Stomach (tissue), 9 donors: Measurements from ENCODE around the gene FBXL7. TPM values are rescaled to one million over a fixed set of nuclear protein-coding genes. Genes with fewer than 3 reads are reported as not detected.
"Not testable (repeated sequence)": the region's sequence is repeated elsewhere in the genome, so short reads cannot be mapped to it uniquely, and the experiment has no call there.

Source experiments
- DNase-seq, 2 donors: peaks; one replicate each; pipeline versions ENCODE4 v3.0.0 to v3.0.0-alpha.2; 2013 to 2019
- H3K27ac ChIP-seq, 5 donors: fragments of 200-600 bp in 4 of 5; sonication (generic) in 4 of 5; one replicate each; pipeline ENCODE4 v1.5.1; 2013 to 2019; ENCODE audit warnings: mild to moderate bottlenecking in 1 of 5, moderate library complexity in 1 of 5
- H3K27me3 ChIP-seq, 3 donors: fragments of 200-600 bp; sonication (generic); one replicate each; pipeline ENCODE4 v1.5.1; 2017 to 2019; ENCODE audit warnings: mixed run types in 1 of 3
- H3K36me3 ChIP-seq, 4 donors: fragments of 200-600 bp; sonication (generic); 1 replicate in 3 of 4; 2 replicates in 1 of 4; pipeline ENCODE4 v1.5.1; 2016 to 2019
- H3K4me1 ChIP-seq, 4 donors: fragments of 200-600 bp; sonication (generic); one replicate each; pipeline ENCODE4 v1.5.1; 2016 to 2019
- H3K4me3 ChIP-seq, 4 donors: fragments of 200-600 bp; sonication (generic) in 3 of 4; one replicate each; pipeline ENCODE4 v1.5.1; 2016 to 2019; ENCODE audit warnings: mild to moderate bottlenecking in 1 of 4
- H3K9me3 ChIP-seq, 4 donors: fragments of 200-600 bp; sonication (generic); one replicate each; pipeline ENCODE4 v1.5.1; 2016 to 2019
- EP300 ChIP-seq: sonication (generic); formaldehyde crosslinking; IDR thresholded peaks from one replicate; pipeline ENCODE4 v1.6.1; 2017; ENCODE audit warnings: antibody characterized with exemption
- POLR2A ChIP-seq, 4 donors: fragments of 450-650 bp; IDR thresholded peaks; one replicate each; pipeline ENCODE4 v1.6.1; 2016; ENCODE audit warnings: antibody characterized with exemption in 4 of 4, control low read depth in 2 of 4, mild to moderate bottlenecking in 1 of 4, moderate library complexity in 1 of 4
- POLR2AphosphoS5 ChIP-seq, 3 donors: sonication (generic); formaldehyde crosslinking; IDR thresholded peaks; one replicate each; pipeline ENCODE4 v1.6.1; 2016; ENCODE audit warnings: antibody characterized with exemption in 3 of 3
- WGBS, 5 donors: extraction: QIAGEN DNeasy Blood & Tissue Kit in 3 of 5; methylation state at CpG; one replicate each; pipeline versions ENCODE4 v1.1.5 to v1.1.7; 2013 to 2018; 5-methylcytosine and 5-hydroxymethylcytosine counted together
- intact Hi-C: fragments of 100-400 bp; cut with DNase I; formaldehyde crosslinking; loops from one replicate; pipeline ENCODE4 v1.15.1; 2023; ENCODE audit warnings: low total_unique reads
- polyA plus RNA-seq, 3 donors: library from polyadenylated mRNA; stranded (reverse); fragments of 200-250 nt; gene quantifications; one replicate each; pipeline ENCODE4 v1.2.3, GENCODE V29; 2013
- total RNA-seq, 5 donors: library from RNA; depleted of rRNA; stranded (reverse); fragments of >200 nt; gene quantifications; one replicate each; pipeline versions ENCODE4 v1.1.0 to v1.2.3, GENCODE V29; 2014 to 2016
- TF ChIP-seq, protein P1 (sequence below), 7 experiments: fragments of 450-650 bp in 4 of 7; fragments of 200-600 bp in 3 of 7; sonication (generic) in 3 of 7; IDR thresholded peaks; one replicate each; pipeline ENCODE4 v1.5.1; 2016 to 2019; ENCODE audit warnings: antibody characterized with exemption in 7 of 7, control low read depth in 2 of 7, mild to moderate bottlenecking in 1 of 7
- donor health status: healthy with polysubstance abuse.
- donor health status: Bipolar disorder and iron deficiency.
- donor health status: healthy.

FBXL7 gene
- total and polyA plus RNA-seq, 8 donors = 3.6 to 17.1 (median 6.8) TPM

DNA sequence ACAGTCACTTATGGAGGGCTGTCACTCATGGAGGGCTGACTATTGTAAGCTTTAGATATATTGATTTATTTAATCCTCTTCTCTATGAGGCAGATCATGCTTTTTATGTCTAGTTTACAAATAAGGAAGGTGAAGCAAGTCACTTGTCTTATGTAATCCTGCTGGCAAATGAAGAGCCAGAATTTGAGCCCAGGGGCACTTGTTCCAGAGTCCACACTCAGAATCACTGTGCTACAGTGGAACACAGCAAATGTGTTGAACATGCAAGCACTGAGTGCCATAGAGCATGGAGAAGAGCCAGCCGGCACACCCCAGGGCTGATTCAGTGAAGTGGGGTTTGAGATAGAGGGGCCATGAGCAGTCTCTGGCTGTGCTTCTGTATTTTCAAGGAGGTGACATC, 353.0 kb downstream of the FBXL7 start:
- peaks cover 0 to 12% (median 0%) of the 10 kb centered on the region in 4 donors for H3K4me1 ChIP-seq
- no peaks in the 10 kb centered on the region for H3K36me3 ChIP-seq
- no peaks in the 10 kb centered on the region for H3K27me3 ChIP-seq
- H3K4me3 ChIP-seq = no peak overlapping the region
- no peaks in the 10 kb centered on the region for H3K9me3 ChIP-seq
- intact Hi-C loops = no loop called here
- H3K27ac ChIP-seq = no peak overlapping the region
- no peak for TF ChIP-seq POLR2AphosphoS5 (IDR thresholded peaks at IDR 0.05)
- TF ChIP-seq EP300 = no peak
- TF ChIP-seq, protein P1, sequence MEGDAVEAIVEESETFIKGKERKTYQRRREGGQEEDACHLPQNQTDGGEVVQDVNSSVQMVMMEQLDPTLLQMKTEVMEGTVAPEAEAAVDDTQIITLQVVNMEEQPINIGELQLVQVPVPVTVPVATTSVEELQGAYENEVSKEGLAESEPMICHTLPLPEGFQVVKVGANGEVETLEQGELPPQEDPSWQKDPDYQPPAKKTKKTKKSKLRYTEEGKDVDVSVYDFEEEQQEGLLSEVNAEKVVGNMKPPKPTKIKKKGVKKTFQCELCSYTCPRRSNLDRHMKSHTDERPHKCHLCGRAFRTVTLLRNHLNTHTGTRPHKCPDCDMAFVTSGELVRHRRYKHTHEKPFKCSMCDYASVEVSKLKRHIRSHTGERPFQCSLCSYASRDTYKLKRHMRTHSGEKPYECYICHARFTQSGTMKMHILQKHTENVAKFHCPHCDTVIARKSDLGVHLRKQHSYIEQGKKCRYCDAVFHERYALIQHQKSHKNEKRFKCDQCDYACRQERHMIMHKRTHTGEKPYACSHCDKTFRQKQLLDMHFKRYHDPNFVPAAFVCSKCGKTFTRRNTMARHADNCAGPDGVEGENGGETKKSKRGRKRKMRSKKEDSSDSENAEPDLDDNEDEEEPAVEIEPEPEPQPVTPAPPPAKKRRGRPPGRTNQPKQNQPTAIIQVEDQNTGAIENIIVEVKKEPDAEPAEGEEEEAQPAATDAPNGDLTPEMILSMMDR (IDR thresholded peaks at IDR 0.05) = no peak
- TF ChIP-seq POLR2A (IDR thresholded peaks at IDR 0.05) = no peak
- 86 to 100% (median 96%) methylated on average over 1 of the region's 1 CpG for WGBS, 5 donors
- no peak for DNase-seq

GRCh38 chr5:15858326-15858725, 358.3 kb downstream of the FBXL7 start:
- TF ChIP-seq EP300 (no peak), POLR2A (IDR thresholded peaks at IDR 0.05) (no peak), POLR2AphosphoS5 (IDR thresholded peaks at IDR 0.05) (no peak)
- TF ChIP-seq, protein P1 (IDR thresholded peaks at IDR 0.05) = no peak
- Histone ChIP-seq H3K36me3 (no peaks in the 10 kb centered on the region), H3K27me3 (no peaks in the 10 kb centered on the region), H3K9me3 (peaks cover 0 to 5% (median 0%) of the 10 kb centered on the region in 4 donors), H3K4me1 (no peaks in the 10 kb centered on the region), H3K27ac (no peak overlapping the region), H3K4me3 (no peak overlapping the region)
- 33 to 71% (median 63%) methylated on average over 1 of the region's 1 CpG for WGBS, 5 donors
- DNase-seq = no peak
- intact Hi-C loops = no loop called here

DNA sequence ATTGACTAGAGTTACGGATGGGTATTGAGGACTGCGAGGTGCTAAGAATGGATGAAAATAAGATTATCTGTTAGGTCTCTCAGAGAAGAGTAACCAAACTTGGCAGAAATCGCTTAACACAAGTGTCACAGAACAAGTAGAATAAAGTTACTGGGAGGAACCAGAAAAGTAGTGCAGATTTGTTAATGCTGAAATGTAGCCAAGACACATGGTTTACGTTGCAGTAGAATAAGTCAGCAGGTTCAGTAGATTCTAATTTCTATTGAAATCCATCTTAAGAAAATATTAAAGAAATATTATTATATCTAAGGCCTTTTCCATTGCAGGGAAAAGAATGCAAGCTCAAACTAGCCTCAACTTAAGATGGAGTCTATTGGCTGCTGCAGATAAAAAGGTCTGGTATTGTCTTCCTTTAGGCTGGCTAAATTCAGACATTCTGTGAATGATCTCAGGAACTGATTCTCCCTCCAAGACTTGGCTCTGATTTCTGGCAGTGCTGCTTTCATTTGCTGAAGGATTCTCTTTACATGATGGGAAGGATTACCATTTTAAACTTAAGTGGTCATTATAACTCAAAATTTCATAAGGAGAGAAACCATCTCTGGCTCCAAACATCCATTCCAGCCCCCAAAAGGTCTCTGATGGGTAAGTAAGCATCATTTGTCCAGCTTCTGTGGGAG, 364.7 kb downstream of the FBXL7 start:
- no peak overlapping the region for H3K4me3 ChIP-seq
- peak in 1 of 2 donors; percentile 20 for DNase-seq
- TF ChIP-seq POLR2A (IDR thresholded peaks at IDR 0.05) (no peak), POLR2AphosphoS5 (IDR thresholded peaks at IDR 0.05) (no peak), EP300 (no peak)
- TF ChIP-seq, protein P1 (IDR thresholded peaks at IDR 0.05) = no peak
- intact Hi-C loops = no loop called here
- peaks cover 0 to 14% (median 0%) of the 10 kb centered on the region in 4 donors for H3K4me1 ChIP-seq
- WGBS, 5 donors = 75 to 86% (median 83%) methylated on average over 4 of the region's 4 CpGs
- H3K9me3 ChIP-seq = peaks cover 0 to 5% (median 0%) of the 10 kb centered on the region in 4 donors
- no peaks in the 10 kb centered on the region for H3K36me3 ChIP-seq
- no peak overlapping the region for H3K27ac ChIP-seq
- H3K27me3 ChIP-seq = no peaks in the 10 kb centered on the region

DNA sequence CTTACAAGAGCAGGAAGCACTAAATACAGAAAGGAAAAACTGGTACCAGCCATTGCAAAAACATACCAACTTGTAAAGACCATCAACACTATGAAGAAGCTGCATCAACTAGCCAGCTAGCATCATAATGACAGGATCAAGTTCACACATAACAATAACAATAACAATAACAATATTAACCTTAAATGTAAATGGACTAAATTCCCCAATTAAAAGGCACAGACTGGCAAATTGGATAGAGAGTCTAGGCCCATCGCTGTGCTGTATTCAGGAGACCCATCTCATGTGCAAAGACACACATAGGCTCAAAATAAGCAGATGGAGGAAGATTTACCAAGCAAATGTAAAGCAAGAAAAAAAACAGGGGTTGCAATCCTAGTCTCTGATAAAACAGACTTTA, 372.3 kb downstream of the FBXL7 start:
- DNase-seq, intact Hi-C loops, H3K4me3 ChIP-seq, H3K27ac ChIP-seq, H3K36me3 ChIP-seq, H3K27me3 ChIP-seq, H3K4me1 ChIP-seq: not testable (repeated sequence)
- H3K9me3 ChIP-seq = peaks cover 0 to 23% (median 10%) of the 10 kb centered on the region in 4 donors
- WGBS, 5 donors = 80 to 89% (median 82%) methylated on average over 1 of the region's 1 CpG

DNA sequence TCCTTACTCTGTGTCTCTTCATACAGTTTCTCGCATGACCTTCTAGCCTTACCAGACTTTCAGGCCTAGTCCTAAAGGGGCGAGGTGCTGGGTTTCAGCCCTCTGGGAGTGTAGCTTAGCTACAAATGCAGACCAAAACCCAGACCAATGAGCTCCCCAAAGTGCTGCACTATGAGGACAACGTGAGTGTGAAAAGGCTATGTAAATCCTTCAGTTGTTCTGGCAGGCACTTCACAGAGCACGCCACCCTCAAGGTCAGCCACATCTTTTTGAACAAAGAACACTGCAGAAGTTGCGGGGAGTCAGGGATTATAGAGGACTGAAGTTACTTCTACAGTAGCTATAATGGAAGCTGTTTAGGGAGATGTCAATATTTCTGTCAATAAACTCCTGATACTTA, 377.9 kb downstream of the FBXL7 start:
- TF ChIP-seq EP300 = no peak
- no peak for TF ChIP-seq POLR2A (IDR thresholded peaks at IDR 0.05)
- no peak for TF ChIP-seq POLR2AphosphoS5 (IDR thresholded peaks at IDR 0.05)
- TF ChIP-seq, protein P1 (IDR thresholded peaks at IDR 0.05) = no peak

More for the DNA sequence above, 377.9 kb downstream of the FBXL7 start:
- H3K27ac ChIP-seq = no peak overlapping the region
- H3K4me1 ChIP-seq = no peaks in the 10 kb centered on the region
- DNase-seq = no peak
- intact Hi-C loops = no loop called here
- 72 to 81% (median 79%) methylated on average over 5 of the region's 5 CpGs for WGBS, 5 donors
- H3K27me3 ChIP-seq = no peaks in the 10 kb centered on the region
- H3K9me3 ChIP-seq = no peaks in the 10 kb centered on the region
- no peaks in the 10 kb centered on the region for H3K36me3 ChIP-seq
- H3K4me3 ChIP-seq = no peak overlapping the region
